Mesendoderm (in vitro differentiated cells): ENCODE data around the gene ARHGAP6.

ENCODE experiments used
- DNase-seq: peaks from one replicate; pipeline ENCODE4 v3.0.0; 2013
- H2AK5ac ChIP-seq: 2 replicates; pipeline ENCODE4 v1.6.1; 2013; ENCODE audit warnings: low read length, inconsistent platforms
- H2BK120ac ChIP-seq: 2 replicates; pipeline ENCODE4 v1.6.1; 2013; ENCODE audit warnings: low read depth, mild to moderate bottlenecking, low read length, moderate library complexity, mixed read lengths
- H2BK15ac ChIP-seq: replicated peaks from 2 replicates; pipeline ENCODE4 v1.6.1; 2013; ENCODE audit warnings: low read depth, mild to moderate bottlenecking, moderate library complexity
- H2BK5ac ChIP-seq: 2 replicates; pipeline ENCODE4 v1.6.1; 2013; ENCODE audit warnings: low read length, inconsistent platforms
- H3K18ac ChIP-seq: 2 replicates; pipeline ENCODE4 v1.6.1; 2013; ENCODE audit warnings: mild to moderate bottlenecking, low read length, mixed read lengths
- H3K23ac ChIP-seq: one replicate; pipeline ENCODE4 v1.6.1; 2013; ENCODE audit warnings: low read length
- H3K27ac ChIP-seq: 2 replicates; pipeline ENCODE4 v1.5.1; 2013; ENCODE audit warnings: low read depth, mild to moderate bottlenecking, inconsistent platforms, low read length, moderate library complexity
- H3K27me3 ChIP-seq: 2 replicates; pipeline ENCODE4 v1.6.1; 2013; ENCODE audit warnings: low read length, control low read depth, mild to moderate bottlenecking, inconsistent platforms; ENCODE audit not compliant: insufficient read depth, poor library complexity
- H3K36me3 ChIP-seq: 2 replicates; pipeline ENCODE4 v1.6.1; 2013; ENCODE audit warnings: low read length, inconsistent platforms; ENCODE audit not compliant: control insufficient read depth, insufficient read depth
- H3K4ac ChIP-seq: one replicate; pipeline ENCODE4 v1.6.1; 2013; ENCODE audit warnings: low read depth, mild to moderate bottlenecking, low read length, moderate library complexity
- H3K4me1 ChIP-seq: 2 replicates; pipeline ENCODE4 v1.6.1; 2013; ENCODE audit warnings: low read depth, low read length, inconsistent platforms; ENCODE audit not compliant: control insufficient read depth
- H3K4me2 ChIP-seq: 2 replicates; pipeline ENCODE4 v1.6.1; 2013; ENCODE audit warnings: low read length
- H3K4me3 ChIP-seq: 2 replicates; pipeline ENCODE4 v1.5.1; 2013; ENCODE audit warnings: mild to moderate bottlenecking, low read length
- H3K56ac ChIP-seq: one replicate; pipeline ENCODE4 v1.6.1; 2013; ENCODE audit warnings: low read length
- H3K79me1 ChIP-seq: 2 replicates; pipeline ENCODE4 v1.6.1; 2013; ENCODE audit warnings: low read length, inconsistent platforms
- H3K79me2 ChIP-seq: 2 replicates; pipeline ENCODE4 v1.6.1; 2013; ENCODE audit warnings: mild to moderate bottlenecking, low read length; ENCODE audit not compliant: control insufficient read depth, insufficient read depth
- H3K9ac ChIP-seq: 2 replicates; pipeline ENCODE4 v1.6.1; 2013; ENCODE audit warnings: low read length, inconsistent platforms
- H4K5ac ChIP-seq: one replicate; pipeline ENCODE4 v1.6.1; 2013; ENCODE audit warnings: low read length
- H4K8ac ChIP-seq: one replicate; pipeline ENCODE4 v1.6.1; 2013; ENCODE audit warnings: low read depth, mild to moderate bottlenecking, control low read depth, low read length, moderate library complexity
- WGBS: extraction: QIAGEN DNeasy Blood & Tissue Kit; methylation state at CpG from one replicate; pipeline ENCODE4 v1.1.7; 2013; ENCODE audit warnings: low lambda C conversion rate, missing lambda C conversion rate; ENCODE audit not compliant: insufficient coverage; ENCODE audit errors: extremely low coverage; 5-methylcytosine and 5-hydroxymethylcytosine counted together

Gene ARHGAP6

GRCh38 chrX:11655282-11656015, 10.3 kb downstream of the ARHGAP6 start:
- Histone ChIP-seq H3K4me2 (no peak overlapping the region), H4K5ac (no peak overlapping the region), H3K79me1 (no peaks in the 10 kb centered on the region), H3K18ac (no peak overlapping the region), H3K36me3 (no peaks in the 10 kb centered on the region), H3K79me2 (no peaks in the 10 kb centered on the region), H3K4me1 (no peaks in the 10 kb centered on the region), H2BK120ac (no peak overlapping the region), H3K27me3 (no peaks in the 10 kb centered on the region), H3K4ac (no peak overlapping the region), H2BK15ac (no peak overlapping the region), H3K4me3 (no peak overlapping the region), H3K27ac (no peak overlapping the region), H2AK5ac (no peak overlapping the region), H3K56ac (no peak overlapping the region), H4K8ac (no peak overlapping the region), H2BK5ac (no peak overlapping the region), H3K23ac (no peak overlapping the region), H3K9ac (no peak overlapping the region)
- no peak for DNase-seq
- 100% methylated on average over 1 of the region's 7 CpGs for WGBS

GRCh38 chrX:11648705-11649519, 16.8 kb downstream of the ARHGAP6 start:
- H3K18ac ChIP-seq = no peak overlapping the region
- no peak overlapping the region for H3K4me3 ChIP-seq
- no peak for DNase-seq
- no peak overlapping the region for H3K4ac ChIP-seq
- no peaks in the 10 kb centered on the region for H3K4me1 ChIP-seq
- no peak overlapping the region for H2BK120ac ChIP-seq
- H4K8ac ChIP-seq = no peak overlapping the region
- H3K56ac ChIP-seq = no peak overlapping the region
- no peak overlapping the region for H2BK5ac ChIP-seq
- H3K79me1 ChIP-seq = no peaks in the 10 kb centered on the region
- no peak overlapping the region for H3K9ac ChIP-seq
- H3K36me3 ChIP-seq = no peaks in the 10 kb centered on the region
- no peaks in the 10 kb centered on the region for H3K27me3 ChIP-seq
- H2AK5ac ChIP-seq = no peak overlapping the region
- no peak overlapping the region for H3K4me2 ChIP-seq
- no peak overlapping the region for H4K5ac ChIP-seq
- no peak overlapping the region for H3K23ac ChIP-seq
- WGBS = no CpG with 5 or more reads among the region's 5 CpGs
- H2BK15ac ChIP-seq = no peak overlapping the region
- no peaks in the 10 kb centered on the region for H3K79me2 ChIP-seq
- H3K27ac ChIP-seq = no peak overlapping the region

GRCh38 chrX:11647138-11647537, 18.6 kb downstream of the ARHGAP6 start:
- WGBS = no CpG with 5 or more reads among the region's 3 CpGs
- H3K36me3 ChIP-seq = no peaks in the 10 kb centered on the region
- no peak overlapping the region for H4K8ac ChIP-seq

GRCh38 chrX:11641349-11642065, 24.2 kb downstream of the ARHGAP6 start:
- H3K18ac ChIP-seq = no peak overlapping the region
- H3K27ac ChIP-seq = no peak overlapping the region
- no peak overlapping the region for H2BK5ac ChIP-seq
- no peak overlapping the region for H2BK15ac ChIP-seq
- no peak for DNase-seq
- no peak overlapping the region for H2AK5ac ChIP-seq
- H3K4me3 ChIP-seq = no peak overlapping the region
- no peak overlapping the region for H3K9ac ChIP-seq
- no peaks in the 10 kb centered on the region for H3K79me1 ChIP-seq
- H3K27me3 ChIP-seq = no peaks in the 10 kb centered on the region
- H3K56ac ChIP-seq = no peak overlapping the region
- WGBS = no CpG with 5 or more reads among the region's 9 CpGs
- H3K4ac ChIP-seq = no peak overlapping the region
- H4K8ac ChIP-seq = no peak overlapping the region
- no peaks in the 10 kb centered on the region for H3K4me1 ChIP-seq
- H2BK120ac ChIP-seq = no peak overlapping the region
- no peaks in the 10 kb centered on the region for H3K79me2 ChIP-seq
- H3K4me2 ChIP-seq = no peak overlapping the region
- no peak overlapping the region for H4K5ac ChIP-seq
- H3K36me3 ChIP-seq = no peaks in the 10 kb centered on the region
- H3K23ac ChIP-seq = no peak overlapping the region

More at GRCh38 chrX:11647138-11647537, 18.6 kb downstream of the ARHGAP6 start:
- H2BK120ac ChIP-seq = no peak overlapping the region
- H3K56ac ChIP-seq = no peak overlapping the region
- H3K4ac ChIP-seq = no peak overlapping the region
- H3K4me2 ChIP-seq = no peak overlapping the region
- H3K27me3 ChIP-seq = no peaks in the 10 kb centered on the region
- H3K4me3 ChIP-seq = no peak overlapping the region
- no peak overlapping the region for H4K5ac ChIP-seq
- H2AK5ac ChIP-seq = no peak overlapping the region
- no peak overlapping the region for H2BK5ac ChIP-seq
- no peaks in the 10 kb centered on the region for H3K79me1 ChIP-seq
- no peaks in the 10 kb centered on the region for H3K4me1 ChIP-seq
- no peaks in the 10 kb centered on the region for H3K79me2 ChIP-seq
- no peak overlapping the region for H3K23ac ChIP-seq
- DNase-seq = peak; percentile 7
- no peak overlapping the region for H3K27ac ChIP-seq
- H2BK15ac ChIP-seq = no peak overlapping the region
- no peak overlapping the region for H3K9ac ChIP-seq
- H3K18ac ChIP-seq = no peak overlapping the region

- Histone ChIP-seq H3K23ac (no peak overlapping the region), H3K56ac (no peak overlapping the region), H3K9ac (no peak overlapping the region), H2AK5ac (no peak overlapping the region), H3K79me2 (no peaks in the 10 kb centered on the region), H2BK120ac (no peak overlapping the region), H2BK5ac (no peak overlapping the region), H4K8ac (no peak overlapping the region), H3K4me3 (no peak overlapping the region), H3K27ac (no peak overlapping the region), H3K27me3 (no peaks in the 10 kb centered on the region), H3K4ac (no peak overlapping the region), H2BK15ac (no peak overlapping the region), H3K79me1 (no peaks in the 10 kb centered on the region), H4K5ac (no peak overlapping the region), H3K36me3 (no peaks in the 10 kb centered on the region), H3K4me2 (no peak overlapping the region), H3K18ac (no peak overlapping the region), H3K4me1 (no peaks in the 10 kb centered on the region)
- no CpG with 5 or more reads among the region's 4 CpGs for WGBS
- no peak for DNase-seq
Observed at GRCh38 chrX:11640089-11640488, 25.6 kb downstream of the ARHGAP6 start.
